Stimulated activated CD4-positive, alpha-beta T cell treated with anti-CD3 and anti-CD28 coated beads, Interleukin-4, amount 100 ng/mL, for 4 hours (primary cell): ENCODE results near the gene CEP152.

Experiments
- DNase-seq, 2 experiments: peaks; one replicate each; pipeline ENCODE4 v3.0.0-alpha.2; 2020

The CEP152 gene

DNA sequence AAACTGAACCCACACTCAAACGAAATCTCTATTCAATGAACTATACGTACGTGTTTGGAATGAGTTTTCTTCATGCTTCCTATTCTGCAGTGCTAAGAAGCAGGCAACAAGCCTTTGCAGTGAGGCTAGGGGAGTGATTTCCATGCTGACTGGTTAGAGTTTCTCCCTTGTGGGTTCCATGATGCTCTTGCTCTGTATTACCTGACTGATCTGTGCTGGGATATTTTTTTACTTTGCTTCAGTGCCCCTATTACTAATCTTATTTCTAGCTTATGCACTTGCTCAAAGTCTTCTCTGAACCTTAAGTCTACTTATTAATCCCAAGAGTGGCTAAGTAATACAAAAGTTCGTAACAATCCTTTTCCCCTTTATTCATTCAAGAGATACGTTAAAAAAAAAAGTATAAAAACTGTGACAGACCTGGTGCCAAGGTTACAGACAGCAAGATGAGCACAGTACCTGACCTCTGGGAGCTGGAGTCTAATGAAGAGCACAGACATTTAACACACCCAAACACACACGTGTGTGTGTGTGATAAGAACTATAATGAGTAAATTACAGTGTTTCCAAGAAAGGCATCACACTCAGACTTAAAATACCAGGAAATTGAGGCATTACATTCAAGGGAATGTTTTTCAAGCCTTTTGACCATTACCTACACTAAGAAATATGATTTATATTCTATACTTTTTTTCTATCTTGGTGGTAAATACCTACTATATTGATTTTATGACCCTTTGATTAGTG is 114.9 kb downstream of the CEP152 start:
- no peak for DNase-seq

- no peak for DNase-seq
Observed at GRCh38 chr15:48695088-48695826, 115.6 kb downstream of the CEP152 start.

- no peak for DNase-seq
Observed at GRCh38 chr15:48693484-48693883, 117.4 kb downstream of the CEP152 start.

DNA sequence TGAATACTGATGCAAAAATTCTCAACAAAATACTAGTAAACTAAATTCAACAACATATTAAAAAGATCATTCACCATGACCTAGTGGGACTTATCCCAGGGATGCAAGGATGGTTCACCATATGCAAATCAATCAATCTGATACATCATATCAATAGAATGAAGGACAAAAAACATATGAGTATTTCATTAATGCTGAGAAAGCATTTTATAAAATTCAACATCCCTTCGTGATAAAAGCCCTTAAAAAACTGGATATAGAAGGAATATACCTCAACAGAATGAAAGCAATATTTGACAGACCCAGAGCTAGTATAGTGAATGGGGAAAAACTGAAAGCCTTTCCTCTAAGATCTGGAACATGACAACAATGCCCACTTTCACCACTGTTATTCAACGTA is 122.4 kb downstream of the CEP152 start:
- DNase-seq, result no peak
